DMS 273 treated with DMSO at 0.1 percent for 48 hours (cell line): ENCODE measurements around the gene BANF2.
A peak's percentile ranks its signal among the peaks of the same experiment; 100 is the strongest.
"Not testable (repeated sequence)": the region's sequence is repeated elsewhere in the genome, so short reads cannot be mapped to it uniquely, and the experiment has no call there.

Experiments used
- DNase-seq: peaks from one replicate; lab custom pipeline; 2025; lab: John Stamatoyannopoulos, UW

BANF2 gene

DNA sequence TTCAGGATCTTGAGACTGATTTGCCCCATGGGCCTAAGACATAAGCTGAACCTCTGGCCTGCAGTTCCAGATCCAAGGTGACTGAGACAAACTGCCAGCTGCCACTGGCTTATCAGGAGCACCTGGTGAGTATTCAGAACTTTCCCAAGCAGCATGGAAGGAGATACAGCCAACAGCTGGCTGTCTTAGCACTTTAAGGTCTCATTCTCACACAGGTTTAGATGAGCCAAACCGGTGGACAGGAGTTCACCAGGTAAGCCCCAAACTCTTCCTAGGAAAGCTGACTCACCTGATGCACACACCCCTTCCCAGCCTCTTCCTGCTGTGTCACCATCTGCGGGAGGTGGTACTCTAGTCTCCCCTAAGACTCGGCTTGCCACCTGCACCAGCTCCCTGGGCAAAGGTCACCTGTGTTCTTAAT, at the start of gene BANF2:
BANF2 (plus strand) TSS at position 36 of the 421 bp plus-strand sequence. CDS start 25,060 bp downstream, outside the sequence.
- DNase-seq: no peak

DNA sequence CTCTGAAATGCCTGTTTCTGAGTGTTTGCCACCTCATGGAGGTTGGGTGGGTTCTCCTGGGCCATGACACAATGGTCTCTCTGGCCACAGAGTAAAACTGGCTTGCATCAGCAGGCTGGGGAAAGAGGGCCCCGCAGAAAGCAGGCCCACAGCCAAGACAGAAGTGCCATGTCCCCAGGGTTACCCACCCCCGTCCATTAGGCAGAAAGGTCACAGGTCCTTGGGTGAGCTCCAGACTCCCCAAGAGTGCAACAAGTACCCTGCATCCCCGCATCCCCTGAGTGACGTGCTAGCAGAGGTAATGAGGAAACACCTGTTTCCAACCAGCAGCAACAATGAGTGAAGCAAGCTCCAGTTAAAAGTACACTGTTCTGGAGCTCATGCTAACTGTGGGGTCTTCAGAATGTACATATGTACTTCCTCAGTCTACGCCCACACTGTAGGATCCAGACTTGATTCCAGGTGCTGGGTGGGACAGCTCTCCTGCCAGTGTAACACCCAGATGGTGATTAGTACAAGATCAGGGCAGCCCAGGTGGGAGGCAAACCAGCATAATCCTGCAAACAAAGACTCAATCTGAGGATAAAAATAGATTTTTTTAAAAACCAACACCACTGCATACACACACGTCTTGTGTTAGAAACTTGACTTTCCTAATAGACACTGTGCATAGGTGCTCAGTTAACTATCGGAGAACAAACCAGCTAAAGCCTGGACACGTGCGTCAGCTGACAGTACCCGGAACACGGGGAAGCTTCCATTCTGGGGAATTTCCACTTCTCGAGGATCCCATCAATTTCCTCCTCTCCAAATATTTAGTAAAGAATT, 49.3 kb upstream of the BANF2 start:
- no peak for DNase-seq

- DNase-seq: no peak
Measured at GRCh38 chr20:17651129-17651759, 48.5 kb upstream of the BANF2 start.

- peak; percentile 15 for DNase-seq
Measured at GRCh38 chr20:17651760-17652388, 47.9 kb upstream of the BANF2 start.

DNA sequence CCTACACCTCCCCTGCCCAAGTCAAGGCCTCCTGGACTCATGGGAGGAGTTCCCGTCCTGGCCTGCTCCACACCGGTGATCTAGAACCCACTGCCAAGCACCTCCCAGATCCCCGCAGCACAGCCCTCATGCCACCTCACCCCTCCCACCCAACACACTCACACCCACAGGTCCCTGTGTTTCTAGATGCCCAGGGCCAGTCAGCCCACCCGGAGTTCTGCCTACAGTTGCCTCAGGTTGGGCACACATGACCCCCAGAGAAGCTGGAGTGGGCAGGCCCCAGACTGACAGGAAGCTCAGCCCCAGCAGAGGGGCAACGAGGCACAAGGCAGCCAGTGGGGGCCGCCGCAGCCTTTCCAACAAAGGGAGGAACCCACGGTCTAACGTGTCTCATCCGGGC, 47.4 kb upstream of the BANF2 start:
- DNase-seq: no peak

GRCh38 chr20:17653835-17654648, 45.7 kb upstream of the BANF2 start:
- DNase-seq: no peak

DNA sequence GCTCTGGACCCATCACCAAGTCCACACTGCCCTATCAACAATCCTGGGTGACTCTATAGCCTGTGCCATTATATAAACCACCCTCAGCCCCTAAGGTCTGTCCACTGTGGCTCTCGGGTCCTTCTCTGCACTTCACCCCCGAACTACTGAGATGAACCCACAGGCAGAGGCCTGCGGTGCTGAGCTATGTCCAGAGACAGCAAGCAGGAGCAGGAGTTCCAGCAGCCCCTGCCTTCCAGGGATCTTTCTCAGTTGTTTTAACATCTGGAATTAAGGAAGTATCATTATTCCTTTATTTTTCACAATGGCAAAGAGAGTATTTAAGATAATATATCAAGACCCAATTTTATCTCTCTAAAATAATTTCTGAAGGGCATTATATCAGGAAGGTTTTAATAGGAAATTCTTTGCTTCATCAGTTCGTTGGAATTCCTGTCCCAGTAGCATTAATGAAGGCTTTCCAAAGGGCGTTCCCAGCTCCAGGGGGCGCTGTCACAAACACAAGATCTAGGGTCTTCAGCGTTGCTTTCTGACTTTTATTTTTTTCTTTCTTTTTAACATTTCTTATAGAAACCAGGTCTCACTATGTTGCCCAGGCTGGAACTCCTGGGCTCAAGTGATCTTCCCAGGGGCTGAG, 45.0 kb upstream of the BANF2 start:
- DNase-seq: no peak

- DNase-seq: no peak
Measured at GRCh38 chr20:17655286-17655651, 44.5 kb upstream of the BANF2 start.

DNA sequence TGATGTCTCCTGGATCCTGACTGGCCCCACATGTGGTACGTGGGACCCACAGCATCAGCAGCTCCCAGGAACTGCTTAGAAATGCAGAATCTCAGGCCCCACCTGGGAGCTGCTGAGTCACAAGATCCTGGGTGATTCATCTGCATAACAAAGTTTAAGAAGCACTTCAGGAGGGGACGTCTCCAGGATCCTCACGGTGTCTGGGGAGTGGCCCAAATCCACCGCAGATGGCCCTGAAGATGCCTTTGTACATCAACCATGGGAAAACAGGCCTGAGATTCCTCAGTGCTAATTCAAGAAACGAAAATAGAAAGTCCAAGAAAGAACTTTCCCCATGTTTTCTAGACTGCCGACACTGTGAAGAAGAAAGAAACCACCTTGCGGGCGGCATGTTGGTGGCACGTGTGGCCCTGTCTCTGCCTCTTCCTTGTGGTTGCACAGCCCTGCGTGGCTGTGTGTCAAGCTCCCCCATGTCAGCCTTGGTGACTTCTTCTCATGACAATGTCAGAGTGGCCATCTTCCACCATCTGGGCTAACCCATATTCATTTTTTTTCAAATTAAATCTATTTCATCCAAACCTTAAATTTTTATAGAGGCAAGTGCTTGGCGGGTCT, 43.8 kb upstream of the BANF2 start:
- no peak for DNase-seq

- no peak for DNase-seq
Measured at GRCh38 chr20:17657079-17657825, 42.5 kb upstream of the BANF2 start.

DNA sequence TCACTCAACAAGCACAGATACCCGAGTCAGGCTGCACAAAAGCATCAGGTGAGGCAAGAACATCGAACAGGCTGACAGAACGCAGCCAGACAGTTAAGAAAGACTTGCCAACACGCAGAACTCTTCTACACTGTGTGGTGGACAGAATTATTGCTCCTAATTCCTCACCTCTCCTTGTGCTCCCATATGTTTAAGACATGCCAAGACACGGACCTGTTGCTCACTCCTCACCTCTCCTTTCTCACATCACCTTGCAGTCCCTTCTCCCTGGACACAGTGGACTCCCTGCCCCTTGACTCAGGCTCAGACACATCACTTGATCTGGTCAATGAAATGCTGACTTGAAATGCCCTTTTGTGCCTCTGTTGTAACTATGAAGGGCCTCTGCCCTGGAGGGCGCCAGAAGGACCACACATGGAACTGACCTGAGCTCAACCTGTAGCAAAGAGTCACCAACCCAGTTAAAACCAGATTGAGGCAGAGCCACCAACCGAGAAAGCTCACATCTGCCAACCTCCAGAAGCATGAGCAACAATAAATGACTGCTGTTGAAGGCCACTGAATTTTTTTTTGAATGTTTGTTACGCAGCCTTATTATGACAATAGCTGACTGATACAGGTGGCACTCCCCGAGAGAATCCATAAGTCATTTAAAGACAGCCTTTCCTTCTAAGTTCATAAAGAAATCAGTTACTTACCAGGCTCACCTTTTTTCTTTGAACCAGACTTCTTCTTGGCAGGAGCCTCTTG, 41.7 kb upstream of the BANF2 start:
- no peak for DNase-seq

DNA sequence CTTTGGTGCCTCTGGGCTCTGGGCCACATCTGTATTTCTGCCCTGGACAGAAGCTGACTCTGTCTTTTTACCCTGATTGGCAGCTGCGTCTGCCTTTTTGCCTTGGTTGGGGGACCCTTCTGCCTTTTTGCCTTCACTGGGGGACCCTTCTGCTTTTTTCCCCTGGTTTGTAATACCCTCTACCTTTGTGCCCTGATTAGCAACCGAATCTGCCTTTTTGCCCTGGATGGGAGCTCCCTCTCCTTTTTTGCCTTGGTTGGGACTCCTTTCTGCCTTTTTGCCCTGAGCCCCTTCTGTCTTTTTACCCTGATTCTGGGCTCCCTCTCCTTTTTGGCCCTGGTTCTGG, 41.1 kb upstream of the BANF2 start:
- DNase-seq: no peak

GRCh38 chr20:17659344-17659743, 40.4 kb upstream of the BANF2 start:
- DNase-seq: not testable (repeated sequence)

DNA sequence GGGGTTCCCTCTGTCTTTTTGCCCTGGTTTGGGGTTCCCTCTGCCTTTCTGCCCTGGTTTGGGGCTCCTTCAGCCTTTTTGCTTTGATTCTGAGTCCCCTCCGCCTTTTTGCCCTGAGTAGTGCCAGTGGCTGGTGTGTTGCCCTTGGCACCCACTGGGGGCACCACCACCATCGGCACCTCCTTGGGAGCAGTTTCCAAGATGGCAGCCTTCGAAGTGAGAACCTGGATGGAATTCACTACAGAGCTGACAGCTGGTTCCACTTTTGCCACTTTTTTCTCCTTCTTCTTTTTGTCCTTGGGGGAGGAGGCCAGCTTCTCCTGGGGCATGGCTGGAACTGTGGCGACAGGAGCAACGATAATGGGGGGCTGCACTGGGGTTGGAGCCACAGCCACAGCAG, 40.0 kb upstream of the BANF2 start:
- no peak for DNase-seq

- DNase-seq: no peak
Measured at GRCh38 chr20:17660667-17661066, 39.1 kb upstream of the BANF2 start.

- no peak for DNase-seq
Measured at GRCh38 chr20:17661121-17661744, 38.5 kb upstream of the BANF2 start.

DNA sequence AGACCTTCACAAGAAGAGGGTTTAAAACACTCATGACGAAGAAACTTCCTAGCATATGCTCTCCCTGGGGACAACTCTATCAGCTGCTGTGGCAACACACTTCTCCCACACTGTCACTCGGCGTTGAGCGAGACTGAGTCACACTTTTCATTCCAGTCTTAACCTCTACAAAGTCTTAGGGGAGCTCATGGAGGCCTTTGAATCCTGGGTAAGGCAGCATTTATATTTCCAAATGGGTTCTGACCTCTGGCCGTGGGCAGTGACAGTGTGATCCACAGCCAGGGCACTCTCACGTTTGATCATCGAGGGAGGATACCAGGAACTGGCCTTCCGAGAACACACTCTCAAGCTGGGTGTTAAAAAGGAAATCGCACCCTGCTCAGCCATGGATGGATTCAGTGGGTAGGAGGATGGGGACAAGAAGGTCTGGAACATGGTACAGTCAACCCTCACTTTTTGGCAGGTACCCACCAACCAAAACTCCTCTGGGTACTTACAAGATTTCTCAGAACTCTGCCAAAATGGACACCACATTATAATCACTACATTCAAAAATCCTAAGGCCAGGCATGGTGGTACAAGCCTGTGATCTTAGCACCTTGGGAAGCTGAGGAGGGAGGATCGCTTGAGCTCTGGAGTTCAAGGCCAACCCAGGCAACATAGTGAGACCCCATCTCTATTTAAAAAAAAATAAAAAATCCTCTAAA, 37.3 kb upstream of the BANF2 start:
- no peak for DNase-seq

GRCh38 chr20:17663040-17663399, 36.7 kb upstream of the BANF2 start:
- DNase-seq: no peak

DNA sequence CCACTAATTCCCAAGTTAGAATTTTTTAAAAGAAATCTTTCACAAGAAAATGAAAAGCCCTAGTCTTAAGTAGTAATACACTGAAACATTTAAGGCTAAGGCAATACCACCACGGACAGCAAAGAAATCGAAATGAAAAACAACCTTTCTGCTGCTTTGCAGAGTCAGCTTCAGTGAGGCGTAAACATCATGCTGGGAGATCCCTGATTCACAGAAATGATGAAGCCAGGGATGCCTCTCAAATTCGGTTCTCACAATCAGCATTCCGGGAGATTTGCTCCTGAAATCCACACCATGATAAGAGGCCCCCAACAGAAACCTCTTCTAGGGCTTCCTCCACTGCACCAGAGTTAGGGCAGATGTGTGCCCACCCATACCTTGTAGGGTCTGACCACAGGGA, 36.3 kb upstream of the BANF2 start:
- DNase-seq: no peak
